Fibroblast of upper back skin (primary cell): ENCODE data around the gene FNIP1.
"Not testable (repeated sequence)": the region's sequence is repeated elsewhere in the genome, so short reads cannot be mapped to it uniquely, and the experiment has no call there.

Experiments used
- DNase-seq: peaks from one replicate; pipeline ENCODE4 v3.0.0-alpha.2; 2013

FNIP1 gene

DNA sequence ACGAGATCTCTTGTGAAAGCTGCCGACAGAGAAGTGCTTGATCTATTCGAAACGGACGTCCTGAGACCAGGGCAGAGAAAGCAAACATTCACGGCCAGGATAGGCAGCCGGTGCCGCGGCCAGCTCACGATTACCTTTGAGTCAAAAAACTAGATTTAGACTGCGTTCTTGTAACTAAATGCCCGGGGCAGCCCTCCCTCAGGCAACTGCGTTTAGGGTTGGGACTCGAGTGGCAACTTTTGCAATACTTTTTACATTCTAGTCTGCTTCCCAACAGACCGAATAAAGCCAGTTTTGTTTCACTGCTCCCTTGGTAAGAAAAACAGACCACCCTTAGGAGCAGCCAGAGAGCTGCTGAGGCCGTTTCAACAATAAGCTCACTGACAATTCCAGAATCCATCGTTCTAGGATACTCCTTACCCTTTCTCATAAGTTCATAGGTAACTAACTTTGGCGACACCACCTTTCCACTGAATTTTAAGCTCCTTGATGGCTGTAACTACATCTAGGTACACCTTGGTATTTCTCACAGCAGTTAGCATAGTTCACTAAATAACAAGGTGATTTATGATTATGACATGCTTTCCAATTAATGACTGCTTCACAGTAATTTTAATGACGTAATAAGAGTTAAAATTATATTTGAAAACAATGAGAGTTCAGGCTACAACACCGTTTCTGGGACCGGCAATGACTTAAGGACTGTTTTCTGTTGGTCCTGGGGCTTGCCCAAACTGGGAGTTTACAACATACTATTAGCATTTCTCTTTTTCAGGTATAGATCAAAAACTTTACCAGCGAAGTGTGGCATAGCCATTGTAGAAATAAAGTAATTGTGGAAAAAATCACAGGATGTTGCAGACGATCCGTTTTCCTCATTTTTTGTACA, 160.9 kb downstream of the FNIP1 start:
- no peak for DNase-seq

DNA sequence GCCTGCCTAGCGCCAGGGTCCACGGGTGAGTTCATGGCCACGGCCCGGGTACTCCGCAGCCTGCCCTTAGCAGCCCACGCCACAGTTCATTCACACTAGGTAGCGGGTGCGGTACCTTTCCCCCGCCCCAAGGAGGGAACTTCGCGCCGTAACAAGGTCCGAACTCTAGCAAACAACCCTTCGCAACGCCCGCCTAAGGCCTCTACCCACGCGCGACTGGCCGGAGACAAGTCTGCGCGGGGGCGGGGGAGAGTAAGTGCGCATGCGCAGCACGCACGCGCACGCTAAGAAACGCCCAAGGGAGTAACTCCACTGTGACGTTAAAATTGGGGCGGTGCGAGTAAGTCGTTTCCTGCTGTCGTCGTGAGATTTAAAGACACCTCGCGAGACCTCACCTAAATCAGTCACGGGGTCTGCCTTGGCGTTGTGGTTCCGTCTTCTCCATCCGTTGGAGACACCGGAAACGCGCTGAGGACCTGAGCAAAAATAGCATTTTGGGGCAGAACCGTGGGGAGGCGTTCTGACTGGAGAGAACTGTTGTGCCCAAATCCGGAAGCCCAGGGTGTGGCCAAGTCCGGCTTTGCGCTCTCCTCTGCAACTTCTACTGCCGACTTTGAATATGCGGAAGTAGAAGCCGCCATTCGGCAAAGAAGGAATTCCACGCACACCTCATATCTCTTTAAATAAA, 161.7 kb downstream of the FNIP1 start, which contains the start of gene RAPGEF6:
Gene RAPGEF6, minus strand, starts transcription at position 234 of the 688 bp plus-strand sequence. Its CDS starts 199 bp downstream, at position 35.
- peak; percentile 100 for DNase-seq

DNA sequence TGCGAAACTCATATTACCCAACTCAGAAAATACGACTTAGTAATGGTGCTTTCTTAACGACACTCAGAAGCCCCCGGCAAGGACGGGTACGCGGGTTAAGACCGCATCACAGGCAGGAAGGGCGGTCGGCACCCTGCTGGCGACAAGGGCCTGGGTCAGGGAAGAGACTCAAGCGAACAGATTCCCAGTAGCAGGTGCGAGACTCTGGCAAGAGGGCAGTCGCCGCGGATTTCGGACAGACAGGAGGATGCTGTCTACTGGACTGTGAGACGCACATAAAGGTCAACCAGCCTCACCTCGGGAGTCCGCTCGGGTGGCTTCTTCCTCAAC, 162.2 kb downstream of the FNIP1 start:
- DNase-seq = peak; percentile 31

DNA sequence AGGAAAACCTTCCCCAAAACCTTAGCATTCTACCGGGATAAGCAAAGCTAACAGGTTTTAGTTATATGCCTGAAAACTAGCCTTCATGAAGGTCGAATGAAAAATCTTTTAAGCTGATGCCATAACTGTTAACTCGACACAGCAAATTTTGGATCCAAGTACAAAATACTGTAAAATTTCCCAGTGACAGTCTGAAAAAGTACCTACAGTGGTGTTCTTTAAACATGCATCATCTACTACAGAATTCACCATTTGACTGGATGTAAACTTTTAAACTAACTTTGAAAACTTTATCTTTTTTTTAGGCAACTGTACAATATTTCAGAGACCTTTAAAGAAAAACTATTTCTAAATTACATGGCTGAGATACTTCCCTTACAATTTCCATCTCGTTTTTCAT, 162.6 kb downstream of the FNIP1 start:
- no peak for DNase-seq

DNA sequence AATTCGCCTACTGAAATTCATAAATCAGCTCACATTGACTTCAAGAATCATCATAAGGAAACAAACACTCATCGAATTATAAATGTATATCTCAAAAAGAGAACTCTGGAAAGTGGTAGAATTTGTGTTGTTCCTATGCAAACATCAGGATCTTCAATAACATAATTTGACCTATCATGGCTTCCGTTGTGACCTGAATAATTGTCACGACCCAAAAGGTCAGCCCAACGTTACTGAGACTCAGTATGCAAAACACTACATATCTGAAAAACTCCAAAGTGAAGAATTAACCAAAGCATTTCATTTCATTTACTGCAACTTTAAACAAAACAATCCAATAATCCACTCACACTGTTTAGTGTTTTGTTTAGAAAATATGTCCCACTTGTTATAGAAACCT, 163.0 kb downstream of the FNIP1 start:
- no peak for DNase-seq

DNA sequence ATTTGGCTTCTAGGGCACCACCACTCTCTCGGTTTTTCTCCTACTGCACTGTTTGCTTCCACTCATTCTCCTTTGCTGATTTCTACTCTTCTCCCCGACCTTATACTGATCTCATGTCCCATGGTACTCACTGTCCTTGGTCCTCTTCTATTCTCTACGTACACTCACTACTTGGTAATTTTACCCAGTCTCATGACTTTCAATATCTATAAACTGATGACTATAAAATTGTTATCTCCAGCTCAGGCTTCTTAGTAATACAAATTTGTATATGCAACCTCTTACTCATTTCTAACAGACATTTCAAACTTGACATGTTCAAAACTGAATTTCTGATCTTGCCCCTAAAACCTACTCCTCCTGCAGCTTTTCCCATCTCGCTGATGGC, 165.9 kb downstream of the FNIP1 start:
- no peak for DNase-seq

DNA sequence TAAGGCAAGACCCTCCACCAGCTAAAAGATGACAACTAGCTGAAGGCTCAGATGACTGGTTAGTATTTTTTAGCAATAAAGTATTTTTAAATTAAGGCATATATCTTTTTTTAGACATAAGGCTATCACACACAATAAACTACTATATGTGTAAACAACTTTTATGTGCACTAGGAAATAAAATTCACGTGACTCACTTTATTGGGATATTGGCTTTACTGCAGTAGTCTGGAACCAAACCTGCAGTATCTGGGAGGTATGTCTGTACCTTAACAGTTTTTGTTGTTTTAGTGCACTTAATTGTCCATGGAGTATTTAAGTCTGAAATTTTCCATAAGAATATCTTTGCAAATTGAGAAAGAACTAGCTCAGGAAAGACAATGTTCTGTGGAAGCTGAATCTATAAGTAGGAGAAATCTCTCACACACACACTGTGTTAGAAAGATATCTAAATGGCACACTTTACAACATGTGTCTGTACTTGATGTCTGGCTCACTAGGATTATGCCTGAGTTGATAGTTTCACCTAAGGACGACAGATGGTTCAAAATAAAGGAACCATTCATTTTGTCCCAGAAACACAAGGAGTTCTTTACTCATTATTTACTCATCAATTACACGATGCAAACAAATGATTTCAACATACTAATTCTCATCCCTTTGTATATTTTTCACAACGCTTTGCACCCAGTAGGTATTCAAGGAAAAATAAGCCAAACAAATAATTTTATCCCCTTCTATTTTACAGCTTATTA, 166.4 kb downstream of the FNIP1 start:
- DNase-seq = no peak

DNA sequence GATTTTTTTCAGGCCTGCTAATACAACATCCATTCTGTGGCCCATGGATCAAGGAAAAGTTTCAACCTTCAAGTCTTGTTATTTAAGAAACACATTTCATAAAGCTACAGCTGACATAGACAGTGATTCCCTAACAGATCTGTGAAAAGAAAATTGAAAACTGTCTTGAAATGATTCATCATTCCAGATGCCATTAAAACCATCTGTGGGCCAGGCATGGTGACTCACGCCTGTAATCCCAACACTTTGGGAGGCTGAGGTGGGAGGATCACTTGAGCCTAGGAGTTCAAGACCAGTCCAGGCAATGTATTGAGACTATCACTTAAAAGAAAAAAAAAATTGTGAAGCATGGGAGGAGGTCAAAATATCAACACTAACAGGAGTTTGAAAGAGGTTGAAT, 167.8 kb downstream of the FNIP1 start:
- peak; percentile 68 for DNase-seq

DNA sequence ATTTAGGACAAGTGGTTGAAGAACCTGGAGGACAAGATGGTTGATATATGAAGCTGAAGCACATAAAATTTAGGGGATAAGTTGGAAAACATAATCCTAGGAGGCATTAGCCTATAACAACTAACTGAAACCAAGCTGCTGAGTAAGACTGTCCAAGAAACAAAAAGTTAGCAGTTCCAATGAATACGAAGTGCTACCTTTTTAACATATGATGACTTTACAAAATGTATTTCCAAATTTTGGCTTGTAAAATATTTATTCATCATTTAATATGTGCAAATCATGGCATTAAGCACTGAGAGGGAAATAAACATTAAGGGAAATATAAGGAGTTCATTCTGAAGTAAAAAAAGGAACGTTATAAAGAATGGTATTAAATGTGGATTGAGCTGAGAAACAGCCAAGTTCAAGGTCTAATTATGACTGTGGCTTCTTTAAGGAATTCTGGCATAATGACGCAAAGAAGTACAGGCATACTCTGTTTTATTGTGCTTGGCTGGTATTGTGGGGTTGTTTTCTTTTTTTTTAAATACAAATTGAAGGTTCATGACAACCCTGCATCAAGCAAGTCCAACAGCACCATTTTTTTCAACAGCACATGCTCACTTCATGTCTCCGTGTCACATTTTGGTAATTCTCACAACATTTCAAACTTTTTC, 169.5 kb downstream of the FNIP1 start:
- DNase-seq = no peak

DNA sequence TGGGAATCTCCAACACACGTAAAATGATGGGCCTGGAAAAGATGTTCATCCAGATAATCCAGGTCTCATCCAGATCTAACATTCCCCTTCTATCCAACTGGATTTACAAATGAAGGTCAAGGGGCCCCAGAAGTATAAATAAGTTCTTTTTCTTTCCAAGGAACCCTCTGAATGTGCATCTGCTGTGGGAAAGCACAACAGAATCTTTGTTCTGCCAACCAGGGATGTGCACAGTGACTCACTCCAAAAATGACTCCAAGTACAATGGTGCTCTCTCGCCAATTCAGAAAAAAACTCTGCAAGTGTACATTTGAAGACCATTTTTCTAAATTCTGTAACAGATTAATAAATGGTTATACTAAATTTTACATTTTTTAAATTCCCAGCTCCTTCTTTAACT, 174.2 kb downstream of the FNIP1 start:
- DNase-seq = no peak

DNA sequence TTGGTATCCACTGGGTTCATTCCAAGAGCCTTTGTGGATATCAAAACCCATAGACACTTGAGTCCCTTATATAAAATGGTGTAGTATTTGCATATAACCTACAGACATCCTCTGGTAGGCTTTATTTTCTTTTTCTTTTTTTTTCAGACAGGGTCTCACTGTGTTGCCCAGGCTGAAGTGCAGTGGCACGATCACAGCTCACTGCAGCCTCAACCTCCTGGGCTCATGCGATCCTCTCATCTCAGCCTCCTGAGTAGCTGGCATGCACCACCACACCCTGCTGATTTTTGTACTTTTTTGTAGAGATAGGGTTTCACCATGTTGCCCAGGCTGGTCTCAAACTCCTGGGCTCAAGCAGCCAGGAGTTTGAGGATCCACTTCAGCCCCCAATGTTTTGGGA, 175.7 kb downstream of the FNIP1 start:
- not testable (repeated sequence) for DNase-seq

DNA sequence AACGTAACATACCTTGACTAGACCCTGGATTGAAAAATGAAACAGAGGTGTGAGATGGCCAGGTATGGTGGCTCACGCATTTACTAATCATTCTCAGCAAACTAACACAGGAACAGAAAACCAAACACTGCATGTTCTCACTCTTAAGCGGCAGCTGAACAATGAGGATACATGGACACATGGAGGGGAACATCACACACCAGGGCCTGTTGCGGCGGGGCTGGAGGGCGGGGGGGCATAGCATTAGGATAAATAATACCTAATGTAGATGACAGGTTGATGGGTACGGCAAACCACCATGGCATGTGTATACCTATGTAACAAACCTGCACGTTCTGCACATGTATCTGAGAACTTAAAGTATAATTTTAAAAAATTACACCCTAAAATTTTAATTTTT, 177.7 kb downstream of the FNIP1 start:
- DNase-seq = no peak

DNA sequence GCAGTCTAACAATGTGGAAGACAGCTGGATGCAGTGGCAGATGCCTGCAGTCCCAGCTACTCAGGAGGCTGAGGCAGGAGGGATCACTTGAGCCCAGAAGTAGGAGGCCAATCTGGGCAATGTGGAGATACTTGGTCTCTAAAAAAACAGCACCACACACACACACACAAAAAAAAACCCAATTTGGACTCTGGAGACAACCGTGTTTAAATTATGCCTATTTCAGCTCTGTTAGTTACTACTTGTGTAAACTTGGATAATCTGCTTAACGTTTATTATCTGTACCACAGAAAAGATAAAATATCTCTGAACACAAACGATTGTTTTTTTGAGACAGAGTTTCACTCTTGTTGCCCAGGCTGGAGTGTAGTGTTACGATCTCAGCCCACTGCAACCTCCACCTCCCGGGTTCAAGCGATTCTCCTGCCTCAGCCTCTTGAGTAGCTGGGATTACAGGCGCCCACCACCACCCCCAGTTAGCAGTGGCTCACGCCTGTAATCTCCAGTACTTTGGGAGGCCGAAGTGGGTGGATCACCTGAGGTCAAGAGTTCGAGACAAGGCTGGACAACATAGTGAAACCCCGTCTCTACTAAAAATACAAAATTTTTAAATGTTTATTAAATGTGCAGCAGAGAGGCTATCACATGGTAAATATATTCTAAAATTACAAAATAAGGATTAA, 179.5 kb downstream of the FNIP1 start:
- DNase-seq = no peak

DNA sequence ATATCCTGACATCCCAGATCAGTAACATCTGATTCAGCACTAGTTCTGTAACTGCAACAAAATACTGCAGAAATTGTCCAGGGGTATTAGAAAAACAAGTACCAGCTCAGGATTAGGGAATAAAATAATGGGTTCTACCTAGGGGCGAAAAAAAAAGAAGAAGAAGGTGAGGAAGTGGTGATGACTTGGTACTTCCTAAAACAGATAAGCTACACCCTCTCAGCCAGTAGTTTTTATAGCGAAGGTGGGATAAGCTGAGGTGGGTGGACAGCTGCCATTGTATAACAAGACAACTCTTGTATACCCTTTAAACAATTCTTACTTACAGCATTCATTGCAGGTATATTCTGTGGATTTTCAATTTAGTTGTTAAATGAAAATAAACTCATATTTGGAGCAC, 180.9 kb downstream of the FNIP1 start:
- no peak for DNase-seq

DNA sequence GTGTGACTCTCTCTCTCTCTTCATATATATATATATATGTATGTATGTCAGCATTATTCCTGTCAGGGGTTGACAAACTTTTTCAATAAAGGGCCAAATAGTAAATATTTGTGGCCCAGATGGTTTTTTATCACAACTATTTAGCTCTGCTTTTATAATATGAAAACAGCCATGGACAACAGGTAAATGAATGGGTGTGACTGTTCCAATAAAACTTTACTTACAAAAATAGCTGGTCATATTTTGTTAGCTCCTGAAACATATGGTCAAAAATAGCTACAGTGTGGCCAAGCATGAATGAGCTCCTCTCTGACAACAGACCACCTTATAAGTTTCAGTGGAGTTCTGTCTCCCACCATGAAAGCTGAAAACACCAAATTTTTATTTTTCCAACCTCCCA, 183.4 kb downstream of the FNIP1 start:
- no peak for DNase-seq

DNA sequence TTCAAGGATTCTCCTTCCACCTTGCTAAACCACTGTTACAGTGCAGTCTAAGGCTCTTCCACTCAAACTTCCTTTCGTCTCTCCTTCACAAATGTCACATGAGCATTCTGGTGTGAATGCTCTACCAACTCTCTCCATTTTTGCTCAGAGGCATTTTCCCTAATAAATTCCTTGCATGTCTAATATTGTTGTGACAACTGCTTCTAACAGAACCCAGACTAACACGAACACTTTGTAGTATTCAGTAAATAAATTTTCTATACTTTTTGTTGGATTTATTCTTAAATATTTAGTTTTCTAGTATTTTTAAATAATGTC, 185.8 kb downstream of the FNIP1 start:
- DNase-seq = no peak

DNA sequence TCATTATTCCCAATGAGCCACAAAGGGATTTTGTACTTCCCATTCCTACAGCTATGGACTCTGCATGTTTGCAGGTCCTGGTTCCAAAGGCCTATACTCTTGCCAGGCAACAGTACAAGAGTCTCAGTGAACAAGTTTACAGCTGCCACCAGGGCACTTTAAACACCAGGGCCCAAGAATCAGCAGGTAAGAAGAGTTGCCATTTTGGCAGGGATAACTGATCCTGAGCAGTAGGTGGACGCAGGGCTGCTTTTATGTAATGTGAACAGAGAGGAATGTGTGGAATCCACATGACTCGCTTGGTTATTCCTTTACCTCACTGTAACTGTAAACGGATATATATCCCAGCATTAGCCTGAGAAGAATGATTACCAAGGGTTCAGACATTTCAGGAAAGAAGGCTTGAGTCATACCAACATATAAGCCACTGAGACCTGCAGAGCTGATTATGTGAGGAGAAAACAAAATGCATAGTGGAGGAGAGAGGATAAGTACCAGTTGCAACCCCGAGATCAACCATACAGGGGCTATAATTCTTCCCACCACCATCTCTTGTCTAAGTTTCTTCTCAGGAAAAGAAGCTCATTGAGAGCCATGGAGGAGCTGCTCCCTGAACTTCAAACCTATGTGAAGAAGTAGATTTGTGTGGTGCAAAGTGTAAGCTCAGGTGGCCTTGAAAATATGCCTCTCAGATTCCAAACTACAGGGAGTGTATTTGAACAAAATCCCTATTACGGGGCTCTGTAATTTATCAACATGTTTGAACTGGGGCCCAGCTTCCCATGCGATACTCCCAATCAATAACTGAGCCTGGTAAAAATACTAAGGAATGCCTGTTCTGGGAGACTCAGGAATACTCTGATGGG, 186.4 kb downstream of the FNIP1 start:
- peak; percentile 94 for DNase-seq

DNA sequence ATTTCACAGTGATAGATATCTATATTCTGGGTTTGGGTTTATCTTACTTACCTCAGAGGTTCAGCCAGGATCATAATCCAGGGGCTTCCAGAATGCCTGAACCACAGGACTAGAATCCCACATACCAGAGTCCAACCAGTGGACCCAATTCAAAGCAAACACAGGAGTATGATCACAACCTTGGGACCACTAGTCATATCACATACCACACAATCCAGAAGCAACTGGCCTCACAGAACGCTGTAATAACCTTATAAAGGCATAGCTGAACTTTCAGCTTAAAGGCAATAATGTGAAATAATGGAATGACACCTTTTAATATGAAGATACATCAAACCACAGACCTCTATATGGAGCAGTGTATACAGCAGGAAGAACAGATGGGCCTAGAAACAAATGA, 187.0 kb downstream of the FNIP1 start:
- DNase-seq = peak; percentile 80

DNA sequence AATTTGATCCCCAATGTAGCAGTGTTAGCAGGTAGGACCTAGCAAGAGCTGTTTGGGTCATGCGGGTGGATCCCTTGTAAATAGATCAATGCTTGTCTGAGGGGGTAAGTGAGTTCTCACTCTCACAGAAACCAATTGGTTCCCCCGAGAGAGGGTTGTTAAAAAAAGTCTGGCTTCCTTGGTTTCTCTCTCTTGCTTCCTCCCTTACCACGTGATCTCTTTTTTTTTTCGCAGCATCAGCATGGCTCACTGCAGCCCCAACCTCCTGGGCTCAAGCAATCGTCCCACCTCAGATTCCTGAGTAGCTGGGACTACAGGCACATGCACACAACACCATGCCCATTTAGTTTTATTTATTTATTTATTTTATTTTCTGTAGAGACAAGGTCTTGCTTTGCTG, 188.2 kb downstream of the FNIP1 start:
- no peak for DNase-seq

DNA sequence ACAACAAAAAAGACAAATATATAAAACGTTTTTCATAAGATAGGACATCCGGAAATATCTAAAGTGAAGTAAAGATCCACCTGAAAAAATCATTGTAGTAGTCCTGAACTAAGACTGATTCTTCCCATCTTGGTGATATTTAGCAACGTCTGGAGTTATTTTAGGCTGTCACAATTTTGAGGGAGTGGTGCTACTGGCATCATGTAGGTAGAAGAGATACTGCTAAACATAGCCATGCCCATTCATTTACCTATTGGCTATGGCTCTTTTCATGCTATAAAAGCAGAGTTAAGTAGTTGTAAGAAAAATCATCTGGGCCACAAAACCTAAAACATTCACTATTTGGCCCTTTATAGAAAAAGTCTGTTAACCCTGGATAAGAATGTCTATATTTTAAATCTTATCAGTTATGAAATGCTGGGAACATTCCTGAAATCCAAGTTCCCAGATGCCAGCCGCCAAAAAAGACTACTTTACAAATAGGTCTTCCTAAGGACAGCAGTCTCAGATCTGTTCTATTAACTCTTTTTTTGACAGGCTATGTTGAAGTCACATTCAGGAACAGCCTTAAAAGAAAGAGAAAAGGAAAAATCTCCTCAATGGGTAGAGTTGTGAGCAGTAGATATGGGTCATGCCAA, 188.8 kb downstream of the FNIP1 start:
- peak; percentile 45 for DNase-seq

DNA sequence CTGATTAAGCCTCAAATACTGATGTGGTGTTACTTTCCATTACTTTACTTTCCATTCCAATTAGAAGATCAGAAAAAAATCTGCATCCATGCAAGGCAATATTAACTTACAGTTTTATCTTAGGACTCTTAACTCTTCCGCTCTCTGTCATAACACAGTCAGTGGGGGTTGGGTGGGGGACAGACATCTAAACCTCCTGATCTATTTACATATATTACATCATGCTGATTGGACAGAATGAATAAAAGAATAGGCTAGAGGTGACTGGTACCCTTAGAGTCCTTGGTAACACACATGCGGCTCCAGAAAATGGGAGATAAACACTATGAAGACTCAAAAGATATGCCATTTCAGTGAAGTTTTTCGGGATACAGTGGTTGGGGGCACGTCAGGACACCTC, 189.4 kb downstream of the FNIP1 start:
- no peak for DNase-seq
